HepG2 (cell line): ENCODE results near the gene PLXNA3. TPM values are rescaled to one million over a fixed set of nuclear protein-coding genes. Genes with fewer than 3 reads are reported as not detected.

Experiments used
- ATAC-seq: fragments of 200-7000 bp; cut with Tn5 transposase; 3 replicates; pipeline ENCODE4 v1.9.1; 2020; ENCODE audit warnings: mild to moderate bottlenecking, moderate library complexity
- BruUV-seq: library from RNA; stranded (reverse); fragments of 400-500 nt; replicated peaks from 2 replicates; lab custom pipeline; 2021; lab: Mats Ljungman, UMichigan
- CTCF ChIA-PET: fragments of 300-600 bp; formaldehyde crosslinking; extraction: SDS; loops from one replicate; lab custom pipeline; 2021; ENCODE audit warnings: low total read pairs, inconsistent platforms, low intra/inter-chr PET ratio; lab: Yijun Ruan, JAX
- POLR2A ChIA-PET: fragments of 350-600 bp; sonication (Branson Sonifier 250); formaldehyde crosslinking; loops from one replicate; lab custom pipeline; 2020; ENCODE audit warnings: antibody characterized with exemption, inconsistent platforms; lab: Yijun Ruan, JAX
- DNase-seq: peaks from one replicate; pipeline ENCODE4 v3.0.0-alpha.2; 2015; ENCODE audit warnings: low spot score
- FAIRE-seq: peaks from 3 replicates; lab custom pipeline; 2011; peaks lifted over from hg19 to GRCh38; lab: Jason Lieb, UNC
- H2AFZ ChIP-seq: one replicate; pipeline ENCODE4 v1.6.1; 2011; ENCODE audit warnings: low read length, inconsistent platforms
- H3K27ac ChIP-seq: fragments of 300-600 bp; 3 replicates; pipeline ENCODE4 v1.8.0; 2011; ENCODE audit warnings: mixed run types, mild to moderate bottlenecking, mixed read lengths, low read length, inconsistent platforms; ENCODE audit not compliant: insufficient read depth; ENCODE audit errors: extremely low read length
- H3K27me3 ChIP-seq, 2 experiments: fragments of 200-600 bp in 1 of 2; 2 replicates in 1 of 2; 3 replicates in 1 of 2; pipeline versions ENCODE4 v1.6.0 to v1.8.0; 2011; ENCODE audit warnings: low read length in 2 of 2, mild to moderate bottlenecking in 2 of 2, moderate library complexity in 2 of 2, inconsistent platforms in 1 of 2; ENCODE audit not compliant: insufficient read depth in 2 of 2, control insufficient read depth in 1 of 2
- H3K36me3 ChIP-seq, 2 experiments: fragments of 200-600 bp in 1 of 2; replicated peaks in 1 of 2; 2 replicates in 1 of 2; 3 replicates in 1 of 2; pipeline versions ENCODE4 v1.5.1 to v1.8.0; 2011; ENCODE audit warnings: low read length in 2 of 2, inconsistent platforms in 1 of 2; ENCODE audit not compliant: insufficient read depth in 2 of 2, control insufficient read depth in 1 of 2
- H3K4me1 ChIP-seq: 2 replicates; pipeline ENCODE4 v1.5.1; 2012; ENCODE audit warnings: low read length, inconsistent platforms; ENCODE audit not compliant: insufficient read depth
- H3K4me2 ChIP-seq: 2 replicates; pipeline ENCODE4 v1.6.0; 2011; ENCODE audit warnings: low read depth, low read length, inconsistent platforms
- H3K4me3 ChIP-seq, 3 experiments: fragments of 200-600 bp in 1 of 3; sonication (generic), shearing (Covaris generic) in 1 of 3; replicated peaks in 1 of 3; 2 replicates each; pipeline ENCODE4 v1.5.1; 2011 to 2016; ENCODE audit warnings: low read length in 3 of 3, inconsistent platforms in 2 of 3, low read depth in 2 of 3, mild to moderate bottlenecking in 2 of 3, control low read depth in 1 of 3, mixed read lengths in 1 of 3; ENCODE audit not compliant: insufficient read depth in 1 of 3
- H3K79me2 ChIP-seq: one replicate; pipeline ENCODE4 v1.6.1; 2011; ENCODE audit warnings: low read length, inconsistent platforms; ENCODE audit not compliant: insufficient read depth
- H3K9ac ChIP-seq: 2 replicates; pipeline ENCODE4 v1.6.0; 2011; ENCODE audit warnings: mild to moderate bottlenecking, low read depth, low read length, inconsistent platforms; ENCODE audit not compliant: insufficient read depth
- H3K9me3 ChIP-seq: 2 replicates; pipeline ENCODE4 v1.5.1; 2012; ENCODE audit warnings: mild to moderate bottlenecking, low read length
- H4K20me1 ChIP-seq: 2 replicates; pipeline ENCODE4 v1.6.0; 2011; ENCODE audit warnings: inconsistent platforms, mild to moderate bottlenecking, low read length, moderate library complexity; ENCODE audit not compliant: insufficient read depth
- HNRNPLL ChIP-seq: fragments of 200-400 bp; formaldehyde crosslinking; IDR thresholded peaks from 2 replicates; pipeline ENCODE4 v1.6.1; 2017; ENCODE audit warnings: mild to moderate bottlenecking, low read depth, low read length; ENCODE audit not compliant: poor library complexity, severe bottlenecking
- NFE2 ChIP-seq: sonication (generic); formaldehyde crosslinking; IDR thresholded peaks from 2 replicates; pipeline ENCODE4 v1.4.0; 2020; ENCODE audit warnings: missing genetic modification reagents
- NFE2L1 ChIP-seq: sonication (generic); formaldehyde crosslinking; IDR thresholded peaks from 2 replicates; pipeline ENCODE4 v1.4.0; 2020; ENCODE audit warnings: missing genetic modification reagents, mild to moderate bottlenecking, borderline replicate concordance
- PAWR ChIP-seq: sonication (generic); formaldehyde crosslinking; IDR thresholded peaks from 2 replicates; pipeline ENCODE4 v1.4.0; 2020; ENCODE audit warnings: missing genetic modification reagents, mild to moderate bottlenecking, borderline replicate concordance
- SIN3B ChIP-seq: fragments of 150-350 bp; IDR thresholded peaks from 2 replicates; pipeline ENCODE4 v1.6.1; 2014; ENCODE audit warnings: low read length
- SOX6 ChIP-seq, 2 experiments: fragments of 450-650 bp in 1 of 2; sonication (generic) in 1 of 2; formaldehyde crosslinking in 1 of 2; IDR thresholded peaks; 2 replicates each; pipeline versions ENCODE4 v1.4.0 to v1.6.1; 2017 to 2020; ENCODE audit warnings: antibody characterized with exemption in 1 of 2, mild to moderate bottlenecking in 1 of 2, missing genetic modification reagents in 1 of 2
- ZNF205 ChIP-seq: IDR thresholded peaks from 2 replicates; pipeline ENCODE4 v1.6.1; 2018; ENCODE audit warnings: missing biosample characterization, missing genetic modification reagents
- ZNF382 ChIP-seq: sonication (generic); formaldehyde crosslinking; IDR thresholded peaks from 2 replicates; pipeline ENCODE4 v1.5.0; 2020; ENCODE audit warnings: missing genetic modification reagents, mild to moderate bottlenecking, borderline replicate concordance
- ZNF44 ChIP-seq: sonication (generic); formaldehyde crosslinking; IDR thresholded peaks from 2 replicates; pipeline ENCODE4 v1.5.1; 2020; ENCODE audit warnings: mild to moderate bottlenecking, missing genetic modification reagents
- ZNF790 ChIP-seq: sonication (generic); formaldehyde crosslinking; IDR thresholded peaks from 2 replicates; pipeline ENCODE4 v1.8.0; 2022; ENCODE audit warnings: missing genetic modification reagents, mild to moderate bottlenecking, borderline replicate concordance
- ZSCAN31 ChIP-seq: sonication (generic); formaldehyde crosslinking; IDR thresholded peaks from 2 replicates; pipeline ENCODE4 v1.5.0; 2020; ENCODE audit warnings: low read depth, mild to moderate bottlenecking, missing genetic modification reagents
- WGBS: methylation state at CpG from one replicate; pipeline ENCODE4 v1.1.6; 2017; ENCODE audit warnings: low lambda C conversion rate; 5-methylcytosine and 5-hydroxymethylcytosine counted together
- in situ Hi-C: cut with HindIII; loops from 2 replicates; pipeline ENCODE4 v1.10.0; 2017; ENCODE audit warnings: low pct_unique_long_range_greater_than_20kb; ENCODE audit not compliant: extremely low pct_ligation_motif_present
- intact Hi-C: fragments of 100-400 bp; cut with micrococcal nuclease; formaldehyde crosslinking; loops from one replicate; pipeline ENCODE4 v1.10.0; 2022; ENCODE audit not compliant: unreplicated experiment
- polyA plus RNA-seq, 8 experiments: library from polyadenylated mRNA; depleted of rRNA in 3 of 8; stranded (reverse) in 7 of 8; unstranded in 1 of 8; fragments of >200 nt; fragmentation: Illumina TruSeq in 4 of 8; extraction: Trizol in 4 of 8; gene quantifications; 2 replicates each; pipeline versions ENCODE4 v1.2.1 to v1.2.3, GENCODE V29; 2011 to 2016; ENCODE audit warnings: low read depth in 4 of 8, missing spikeins in 1 of 8, mixed read lengths in 1 of 8; ENCODE audit not compliant: insufficient read depth in 1 of 8
- total RNA-seq, 5 experiments: library from RNA; depleted of rRNA; stranded (reverse); fragments of >200 nt; fragmentation: Illumina TruSeq; extraction: Trizol; gene quantifications; 2 replicates each; pipeline ENCODE4 v1.2.3, GENCODE V29; 2016; ENCODE audit warnings: low read depth in 1 of 5
- TF ChIP-seq, protein P1 (sequence below): IDR thresholded peaks from 2 replicates; pipeline ENCODE4 v1.6.1; 2016; ENCODE audit warnings: missing compliant biosample characterization, missing genetic modification reagents, borderline replicate concordance

PLXNA3 gene
- total and polyA plus RNA-seq, 2 of the 13 experiments (the other 11 are each of a cell fraction or from before 2014, with no cell fraction given) = 5.8 to 20.6 TPM

- Histone ChIP-seq H3K27me3 (no peaks in the 10 kb centered on the region), H4K20me1 (no peaks in the 10 kb centered on the region), H3K36me3 (peaks cover 0 to 2% of the 10 kb centered on the region in 2 experiments; a peak in 2 of 5 replicates), H2AFZ (no peak overlapping the region), H3K9ac (no peak overlapping the region), H3K79me2 (peaks cover 16% of the 10 kb centered on the region), H3K4me1 (peaks cover 19% of the 10 kb centered on the region), H3K27ac (no peak overlapping the region), H3K4me2 (no peak overlapping the region), H3K9me3 (no peaks in the 10 kb centered on the region), H3K4me3 (no peak overlapping the region)
- in situ Hi-C loops (no loop called here), intact Hi-C loops (no loop called here)
- WGBS = 100% methylated on average over 1 of the region's 11 CpGs
- TF ChIP-seq, protein P1, sequence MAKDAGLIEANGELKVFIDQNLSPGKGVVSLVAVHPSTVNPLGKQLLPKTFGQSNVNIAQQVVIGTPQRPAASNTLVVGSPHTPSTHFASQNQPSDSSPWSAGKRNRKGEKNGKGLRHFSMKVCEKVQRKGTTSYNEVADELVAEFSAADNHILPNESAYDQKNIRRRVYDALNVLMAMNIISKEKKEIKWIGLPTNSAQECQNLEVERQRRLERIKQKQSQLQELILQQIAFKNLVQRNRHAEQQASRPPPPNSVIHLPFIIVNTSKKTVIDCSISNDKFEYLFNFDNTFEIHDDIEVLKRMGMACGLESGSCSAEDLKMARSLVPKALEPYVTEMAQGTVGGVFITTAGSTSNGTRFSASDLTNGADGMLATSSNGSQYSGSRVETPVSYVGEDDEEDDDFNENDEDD (CRISPR knock-in tag) = no peak
- TF ChIP-seq NFE2L1 (CRISPR knock-in tag) = no peak
- TF ChIP-seq ZNF205 (CRISPR knock-in tag) = no peak
- TF ChIP-seq HNRNPLL = no peak
- CTCF ChIA-PET = no interaction called here
- DNase-seq = no peak
- no peak for FAIRE-seq
- no peak for ATAC-seq
- POLR2A ChIA-PET = no interaction called here
- no TSS peak for BruUV-seq
These were observed 16.5 kb upstream of the PLXNA3 start for GRCh38 chrX:154441564-154441963.

DNA sequence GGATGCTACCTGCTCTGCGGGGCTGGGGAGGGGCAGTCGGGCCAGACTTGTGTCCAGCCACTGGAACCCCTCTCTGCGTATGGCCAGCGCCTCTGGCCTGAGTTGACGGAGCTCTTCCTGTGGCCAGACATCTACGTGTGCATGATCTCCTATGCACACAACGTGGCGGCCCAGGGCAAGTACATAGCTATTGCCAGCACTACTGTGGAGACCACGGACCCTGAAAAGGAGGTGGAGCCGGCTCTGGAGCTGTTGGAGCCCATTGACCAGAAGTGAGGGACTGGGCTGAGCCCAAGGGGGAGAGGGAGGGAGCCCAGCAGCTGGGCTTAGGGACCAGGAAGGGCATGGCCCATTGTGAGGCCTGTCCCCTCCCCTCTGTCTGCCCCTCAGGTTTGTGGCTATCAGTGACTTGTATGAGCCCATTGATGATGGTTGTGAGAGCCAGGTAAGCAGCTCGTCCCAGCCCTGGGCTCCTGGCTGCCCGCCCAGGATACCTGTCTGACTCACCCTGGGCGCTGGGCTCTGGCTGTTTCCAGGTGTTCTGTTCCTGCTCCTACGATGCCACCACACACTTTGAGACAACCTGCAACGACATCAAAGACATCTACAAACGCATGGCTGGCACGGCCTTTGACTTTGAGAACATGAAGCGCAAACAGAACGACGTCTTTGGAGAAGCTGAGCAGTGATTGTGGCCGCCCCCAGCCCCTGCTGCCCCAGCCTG lies 15.9 kb upstream of the PLXNA3 start:
- Histone ChIP-seq H3K79me2 (peaks cover 16% of the 10 kb centered on the region), H3K4me3 (no peak overlapping the region), H2AFZ (no peak overlapping the region), H3K4me2 (no peak overlapping the region), H3K4me1 (peaks cover 19% of the 10 kb centered on the region), H3K36me3 (peaks cover 0 to 2% of the 10 kb centered on the region in 2 experiments; a peak in 2 of 5 replicates), H3K9ac (no peak overlapping the region), H3K27ac (no peak overlapping the region), H3K27me3 (no peaks in the 10 kb centered on the region), H4K20me1 (no peaks in the 10 kb centered on the region), H3K9me3 (no peaks in the 10 kb centered on the region)
- no peak for FAIRE-seq
- no peak for DNase-seq
- in situ Hi-C loops = no loop called here
- ATAC-seq = no peak
- POLR2A ChIA-PET = no interaction called here
- TSS peak; percentile 36 for BruUV-seq
- CTCF ChIA-PET = no interaction called here
- intact Hi-C loops = no loop called here
- no CpG with 5 or more reads among the region's 21 CpGs for WGBS
- TF ChIP-seq PAWR (CRISPR knock-in tag) (no peak), ZNF44 (CRISPR knock-in tag) (no peak), SOX6 (IDR thresholded peaks at IDR 0.05) (no peak), SOX6 (CRISPR knock-in tag; IDR thresholded peaks at IDR 0.05) (no peak), NFE2 (CRISPR knock-in tag) (no peak), ZNF382 (CRISPR knock-in tag) (no peak), ZNF790 (CRISPR knock-in tag) (no peak), ZSCAN31 (CRISPR knock-in tag) (no peak), SIN3B (no peak)
